Tibial artery (tissue), 4 donors: Measurements from ENCODE around the gene OSM.

ENCODE experiments used
- DNase-seq, 2 donors: peaks; one replicate each; pipeline ENCODE4 v3.0.0-alpha.2; 2019
- H3K27ac ChIP-seq, 2 donors: fragments of 200-600 bp; sonication (generic) in 1 of 2; 1 replicate in 1 of 2; 2 replicates in 1 of 2; pipeline ENCODE4 v1.5.1; 2018 to 2019; ENCODE audit warnings: mild to moderate bottlenecking in 1 of 2
- H3K27me3 ChIP-seq, 2 donors: fragments of 200-600 bp; sonication (generic) in 1 of 2; one replicate each; pipeline versions ENCODE4 v1.5.1 to v1.6.0; 2016 to 2019
- H3K36me3 ChIP-seq, 3 donors: fragments of 200-600 bp; sonication (generic) in 2 of 3; one replicate each; pipeline ENCODE4 v1.5.1; 2016 to 2019; ENCODE audit warnings: mild to moderate bottlenecking in 2 of 3
- H3K4me1 ChIP-seq, 4 donors: fragments of 200-600 bp; sonication (generic) in 2 of 4; 1 replicate in 3 of 4; 2 replicates in 1 of 4; pipeline ENCODE4 v1.5.1; 2016 to 2019
- H3K4me3 ChIP-seq, 2 donors: fragments of 200-600 bp; sonication (generic) in 1 of 2; 1 replicate in 1 of 2; 2 replicates in 1 of 2; pipeline ENCODE4 v1.5.1; 2018 to 2019; ENCODE audit warnings: mild to moderate bottlenecking in 2 of 2
- H3K9me3 ChIP-seq, 3 donors: fragments of 200-600 bp; sonication (generic) in 1 of 3; one replicate each; pipeline ENCODE4 v1.5.1; 2016 to 2019
- intact Hi-C: fragments of 100-400 bp; cut with DNase I; formaldehyde crosslinking; loops from one replicate; pipeline ENCODE4 v1.15.0; 2023; ENCODE audit warnings: low total_unique reads
- TF ChIP-seq, protein P1 (sequence below), 2 experiments: fragments of 200-600 bp in 1 of 2; fragments of 450-650 bp in 1 of 2; IDR thresholded peaks; one replicate each; pipeline ENCODE4 v1.5.1; 2017 to 2019; ENCODE audit warnings: antibody characterized with exemption in 2 of 2, mild to moderate bottlenecking in 1 of 2, moderate library complexity in 1 of 2

The OSM gene

GRCh38 chr22:30223303-30223702, 43.3 kb downstream of the OSM start:
- Histone ChIP-seq H3K27me3 (peaks cover 0 to 12% of the 10 kb centered on the region in 2 donors), H3K4me1 (peaks cover 0 to 5% (median 2%) of the 10 kb centered on the region in 4 donors), H3K36me3 (no peaks in the 10 kb centered on the region), H3K9me3 (no peaks in the 10 kb centered on the region), H3K27ac (no peak overlapping the region), H3K4me3 (no peak overlapping the region)
- TF ChIP-seq, protein P1, sequence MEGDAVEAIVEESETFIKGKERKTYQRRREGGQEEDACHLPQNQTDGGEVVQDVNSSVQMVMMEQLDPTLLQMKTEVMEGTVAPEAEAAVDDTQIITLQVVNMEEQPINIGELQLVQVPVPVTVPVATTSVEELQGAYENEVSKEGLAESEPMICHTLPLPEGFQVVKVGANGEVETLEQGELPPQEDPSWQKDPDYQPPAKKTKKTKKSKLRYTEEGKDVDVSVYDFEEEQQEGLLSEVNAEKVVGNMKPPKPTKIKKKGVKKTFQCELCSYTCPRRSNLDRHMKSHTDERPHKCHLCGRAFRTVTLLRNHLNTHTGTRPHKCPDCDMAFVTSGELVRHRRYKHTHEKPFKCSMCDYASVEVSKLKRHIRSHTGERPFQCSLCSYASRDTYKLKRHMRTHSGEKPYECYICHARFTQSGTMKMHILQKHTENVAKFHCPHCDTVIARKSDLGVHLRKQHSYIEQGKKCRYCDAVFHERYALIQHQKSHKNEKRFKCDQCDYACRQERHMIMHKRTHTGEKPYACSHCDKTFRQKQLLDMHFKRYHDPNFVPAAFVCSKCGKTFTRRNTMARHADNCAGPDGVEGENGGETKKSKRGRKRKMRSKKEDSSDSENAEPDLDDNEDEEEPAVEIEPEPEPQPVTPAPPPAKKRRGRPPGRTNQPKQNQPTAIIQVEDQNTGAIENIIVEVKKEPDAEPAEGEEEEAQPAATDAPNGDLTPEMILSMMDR (IDR thresholded peaks at IDR 0.05), result no peak
- intact Hi-C loops, result no loop called here
- DNase-seq, result no peak

DNA sequence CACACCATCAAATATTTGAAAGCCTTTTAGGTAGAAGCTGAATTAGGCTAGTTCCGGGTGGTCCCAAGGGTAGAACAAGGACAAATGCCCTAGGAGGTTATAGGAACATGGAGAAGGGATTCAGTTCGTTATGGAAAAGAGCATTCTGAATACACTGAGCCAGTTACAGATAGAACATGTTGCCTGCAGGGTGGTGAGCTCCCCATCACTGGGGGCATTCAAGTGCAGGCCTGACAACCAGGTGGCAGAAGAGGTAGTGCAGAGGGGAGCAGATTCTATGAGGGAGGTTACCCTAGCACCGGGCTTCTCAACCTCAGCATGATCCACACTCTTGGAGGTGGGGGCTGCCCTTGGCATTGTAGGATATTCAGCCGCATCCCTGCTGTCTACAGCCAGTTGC, 44.3 kb downstream of the OSM start:
- TF ChIP-seq, protein P1 (IDR thresholded peaks at IDR 0.05), result no peak
- DNase-seq, result no peak
- H3K4me3 ChIP-seq, result no peak overlapping the region
- peaks cover 0 to 14% (median 10%) of the 10 kb centered on the region in 4 donors for H3K4me1 ChIP-seq
- no peaks in the 10 kb centered on the region for H3K36me3 ChIP-seq
- intact Hi-C loops, result no loop called here
- no peak overlapping the region for H3K27ac ChIP-seq
- H3K27me3 ChIP-seq, result peaks cover 0 to 12% of the 10 kb centered on the region in 2 donors
- no peaks in the 10 kb centered on the region for H3K9me3 ChIP-seq

- H3K4me1 ChIP-seq, result peaks cover 0 to 15% (median 11%) of the 10 kb centered on the region in 4 donors
- intact Hi-C loops, result no loop called here
- H3K4me3 ChIP-seq, result no peak overlapping the region
- H3K27ac ChIP-seq, result no peak overlapping the region
- TF ChIP-seq, protein P1 (IDR thresholded peaks at IDR 0.05), result no peak
- no peaks in the 10 kb centered on the region for H3K36me3 ChIP-seq
- DNase-seq, result no peak
- peaks cover 0 to 12% of the 10 kb centered on the region in 2 donors for H3K27me3 ChIP-seq
- H3K9me3 ChIP-seq, result no peaks in the 10 kb centered on the region
Observed at GRCh38 chr22:30221121-30221992, 45.3 kb downstream of the OSM start.

DNA sequence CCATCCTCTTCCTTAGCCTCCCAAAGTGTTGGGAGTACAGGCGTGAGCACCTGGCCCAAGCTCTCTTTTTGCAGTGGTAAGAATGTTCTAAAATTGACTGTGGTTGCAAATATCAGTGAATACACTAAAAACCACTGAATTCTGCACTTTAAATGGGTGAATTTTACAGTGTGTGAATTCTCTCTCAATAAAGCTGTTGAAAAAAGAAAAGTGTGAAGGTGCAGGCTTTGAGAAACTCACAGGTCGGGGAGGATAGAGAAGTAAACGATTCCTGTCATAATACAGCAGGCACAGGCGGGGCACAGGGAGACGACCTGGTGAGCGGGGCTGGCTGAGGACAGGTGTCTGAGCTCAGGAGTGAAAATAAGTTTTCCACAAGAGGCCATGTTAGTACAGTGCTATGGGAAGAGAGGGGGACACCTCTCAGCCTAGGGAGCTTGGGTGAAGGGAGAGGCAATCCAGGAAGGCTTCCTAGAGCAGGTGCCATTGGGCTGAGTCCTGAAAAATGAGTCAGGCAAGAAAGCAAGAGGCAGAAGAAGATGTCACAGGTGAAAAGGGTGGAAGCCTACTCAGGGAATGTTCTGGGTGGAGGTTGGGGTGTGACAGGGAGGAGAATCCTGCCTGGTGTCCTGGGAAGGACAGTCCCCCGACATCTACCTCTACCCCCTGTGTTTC, 46.2 kb downstream of the OSM start:
- no peaks in the 10 kb centered on the region for H3K36me3 ChIP-seq
- H3K4me1 ChIP-seq, result peaks cover 0 to 15% (median 11%) of the 10 kb centered on the region in 4 donors
- no peaks in the 10 kb centered on the region for H3K9me3 ChIP-seq
- H3K27me3 ChIP-seq, result peaks cover 0 to 12% of the 10 kb centered on the region in 2 donors
- H3K4me3 ChIP-seq, result no peak overlapping the region
- intact Hi-C loops, result no loop called here
- no peak overlapping the region for H3K27ac ChIP-seq
- no peak for DNase-seq
- TF ChIP-seq, protein P1 (IDR thresholded peaks at IDR 0.05), result no peak

- no peak overlapping the region for H3K4me3 ChIP-seq
- peaks cover 0 to 15% (median 11%) of the 10 kb centered on the region in 4 donors for H3K4me1 ChIP-seq
- H3K36me3 ChIP-seq, result no peaks in the 10 kb centered on the region
- no peak overlapping the region for H3K27ac ChIP-seq
- H3K9me3 ChIP-seq, result no peaks in the 10 kb centered on the region
- intact Hi-C loops, result no loop called here
- no peak for DNase-seq
- TF ChIP-seq, protein P1 (IDR thresholded peaks at IDR 0.05), result no peak
- H3K27me3 ChIP-seq, result peaks cover 0 to 12% of the 10 kb centered on the region in 2 donors
Observed at GRCh38 chr22:30219668-30220278, 46.9 kb downstream of the OSM start.
